Ramos (cell line): Measurements from ENCODE around the gene BRAT1.
"Not testable (repeated sequence)": the region's sequence is repeated elsewhere in the genome, so short reads cannot be mapped to it uniquely, and the experiment has no call there.

Experiments
- in situ Hi-C: fragments of 300-500 bp; cut with MboI; formaldehyde crosslinking; loops from one replicate; pipeline ENCODE4 v1.14.3; 2022; ENCODE audit warnings: low sequenced_read_pairs; ENCODE audit not compliant: unreplicated experiment

BRAT1 gene

GRCh38 chr7:2566890-2567678 is 11.8 kb upstream of the BRAT1 start:
- in situ Hi-C loops, result no loop called here

GRCh38 chr7:2566348-2566889 is 11.1 kb upstream of the BRAT1 start:
- in situ Hi-C loops, result no loop called here

- in situ Hi-C loops, result no loop called here
Observed at GRCh38 chr7:2564970-2565540, 9.7 kb upstream of the BRAT1 start.

GRCh38 chr7:2563955-2564354 is 8.6 kb upstream of the BRAT1 start:
- in situ Hi-C loops, result not testable (repeated sequence)

- in situ Hi-C loops, result no loop called here
Observed at GRCh38 chr7:2559283-2559950, 4.1 kb upstream of the BRAT1 start.

GRCh38 chr7:2558629-2559282 is 3.4 kb upstream of the BRAT1 start, which contains the start of gene IQCE:
Gene IQCE, plus strand, starts transcription at chr7:2558979. Its CDS starts 203 bp downstream, at chr7:2559182.
- in situ Hi-C loops, result no loop called here

- in situ Hi-C loops, result no loop called here
Observed at GRCh38 chr7:2554661-2555111, 638 bp downstream of the BRAT1 start.

- in situ Hi-C loops, result no loop called here
Observed at GRCh38 chr7:2553831-2554581, 1.3 kb downstream of the BRAT1 start.

- in situ Hi-C loops, result no loop called here
Observed at GRCh38 chr7:2553108-2553507, 2.2 kb downstream of the BRAT1 start.

GRCh38 chr7:2551418-2551817 is 3.9 kb downstream of the BRAT1 start:
- in situ Hi-C loops, result no loop called here

GRCh38 chr7:2546776-2547586 is 8.3 kb downstream of the BRAT1 start:
- in situ Hi-C loops, result no loop called here

- in situ Hi-C loops, result no loop called here
Observed at GRCh38 chr7:2545746-2546425, 9.4 kb downstream of the BRAT1 start.

GRCh38 chr7:2544541-2545188 is 10.7 kb downstream of the BRAT1 start:
- in situ Hi-C loops, result no loop called here

GRCh38 chr7:2542916-2543871 is 12.1 kb downstream of the BRAT1 start:
- in situ Hi-C loops, result no loop called here

GRCh38 chr7:2542011-2542915 is 13.1 kb downstream of the BRAT1 start:
- in situ Hi-C loops, result no loop called here
